ENCODE measurements around the gene NTN1. TPM values are rescaled to one million over a fixed set of nuclear protein-coding genes. Genes with fewer than 3 reads are reported as not detected.

Gene NTN1
- total and polyA plus RNA-seq, 7 donors: 0.38 to 2.1 (median 0.85) TPM

DNA sequence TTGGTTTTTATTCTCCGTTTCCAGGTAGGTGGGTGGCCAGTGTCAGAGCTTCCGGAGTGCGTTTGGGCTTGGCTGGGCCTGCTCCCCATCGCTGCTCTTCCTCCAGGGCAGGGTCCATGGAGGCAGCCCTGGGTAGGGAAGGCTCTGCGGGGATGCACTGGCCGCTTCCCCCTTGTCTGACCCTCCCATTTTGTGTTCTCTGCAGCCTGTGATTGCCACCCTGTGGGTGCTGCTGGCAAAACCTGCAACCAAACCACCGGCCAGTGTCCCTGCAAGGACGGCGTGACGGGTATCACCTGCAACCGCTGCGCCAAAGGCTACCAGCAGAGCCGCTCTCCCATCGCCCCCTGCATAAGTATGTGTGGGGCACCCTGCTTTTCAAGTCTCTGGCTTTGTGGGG lies 158.3 kb downstream of the NTN1 start:
- Histone ChIP-seq H3K9me3 (peaks cover 3% of the 10 kb centered on the region), H3K36me3 (ENCODE audit: insufficient read depth in 1 of 2, low read depth in 1 of 2) (no peaks in the 10 kb centered on the region), H3K4me1 (no peaks in the 10 kb centered on the region), H3K27me3 (ENCODE audit: insufficient read depth in 3 of 3, low read length in 2 of 3) (peaks cover 0 to 4% (median 0%) of the 10 kb centered on the region in 3 donors), H3K4me3 (no peak overlapping the region), H3K27ac (no peak overlapping the region)
- intact Hi-C loops (cut with DNase I): no loop called here
- ATAC-seq (no peak), DNase-seq (no peak)
- WGBS, 3 donors: 92 to 94% (median 94%) methylated on average over 14 of the region's 14 CpGs
- TF ChIP-seq, protein P1, sequence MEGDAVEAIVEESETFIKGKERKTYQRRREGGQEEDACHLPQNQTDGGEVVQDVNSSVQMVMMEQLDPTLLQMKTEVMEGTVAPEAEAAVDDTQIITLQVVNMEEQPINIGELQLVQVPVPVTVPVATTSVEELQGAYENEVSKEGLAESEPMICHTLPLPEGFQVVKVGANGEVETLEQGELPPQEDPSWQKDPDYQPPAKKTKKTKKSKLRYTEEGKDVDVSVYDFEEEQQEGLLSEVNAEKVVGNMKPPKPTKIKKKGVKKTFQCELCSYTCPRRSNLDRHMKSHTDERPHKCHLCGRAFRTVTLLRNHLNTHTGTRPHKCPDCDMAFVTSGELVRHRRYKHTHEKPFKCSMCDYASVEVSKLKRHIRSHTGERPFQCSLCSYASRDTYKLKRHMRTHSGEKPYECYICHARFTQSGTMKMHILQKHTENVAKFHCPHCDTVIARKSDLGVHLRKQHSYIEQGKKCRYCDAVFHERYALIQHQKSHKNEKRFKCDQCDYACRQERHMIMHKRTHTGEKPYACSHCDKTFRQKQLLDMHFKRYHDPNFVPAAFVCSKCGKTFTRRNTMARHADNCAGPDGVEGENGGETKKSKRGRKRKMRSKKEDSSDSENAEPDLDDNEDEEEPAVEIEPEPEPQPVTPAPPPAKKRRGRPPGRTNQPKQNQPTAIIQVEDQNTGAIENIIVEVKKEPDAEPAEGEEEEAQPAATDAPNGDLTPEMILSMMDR (IDR thresholded peaks at IDR 0.05): no peak

DNA sequence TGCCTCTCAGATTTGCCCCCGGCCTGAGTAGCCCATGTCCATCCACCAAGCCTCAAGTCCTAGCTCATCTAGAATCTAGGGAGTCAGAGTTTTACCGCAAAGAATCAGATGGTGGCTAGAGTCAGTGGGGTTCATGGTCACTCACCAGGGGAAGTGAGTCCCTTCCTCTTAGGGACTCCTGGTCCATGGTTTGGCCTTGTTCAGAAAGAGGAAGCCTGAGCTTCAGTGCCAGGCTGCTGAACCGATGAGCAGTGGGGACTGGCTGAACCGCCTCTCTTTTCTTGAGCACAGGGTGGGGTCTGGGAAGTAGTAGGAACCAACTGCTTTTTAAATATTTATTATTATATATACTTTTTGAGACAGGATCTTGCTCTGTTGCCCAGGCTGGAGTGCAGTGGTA lies 160.3 kb downstream of the NTN1 start:
- intact Hi-C loops (cut with DNase I): no loop called here
- H3K9me3 ChIP-seq: no peaks in the 10 kb centered on the region
- H3K27ac ChIP-seq: no peak overlapping the region
- 85 to 92% (median 87%) methylated on average over 4 of the region's 4 CpGs for WGBS, 3 donors
- no peaks in the 10 kb centered on the region for H3K4me1 ChIP-seq
- TF ChIP-seq, protein P1 (IDR thresholded peaks at IDR 0.05): no peak
- ATAC-seq (no peak), DNase-seq (no peak)
- H3K27me3 ChIP-seq (ENCODE audit: insufficient read depth in 3 of 3, low read length in 2 of 3): peaks cover 0 to 4% (median 0%) of the 10 kb centered on the region in 3 donors
- no peak overlapping the region for H3K4me3 ChIP-seq
- no peaks in the 10 kb centered on the region for H3K36me3 ChIP-seq (ENCODE audit: insufficient read depth in 1 of 2, low read depth in 1 of 2)

DNA sequence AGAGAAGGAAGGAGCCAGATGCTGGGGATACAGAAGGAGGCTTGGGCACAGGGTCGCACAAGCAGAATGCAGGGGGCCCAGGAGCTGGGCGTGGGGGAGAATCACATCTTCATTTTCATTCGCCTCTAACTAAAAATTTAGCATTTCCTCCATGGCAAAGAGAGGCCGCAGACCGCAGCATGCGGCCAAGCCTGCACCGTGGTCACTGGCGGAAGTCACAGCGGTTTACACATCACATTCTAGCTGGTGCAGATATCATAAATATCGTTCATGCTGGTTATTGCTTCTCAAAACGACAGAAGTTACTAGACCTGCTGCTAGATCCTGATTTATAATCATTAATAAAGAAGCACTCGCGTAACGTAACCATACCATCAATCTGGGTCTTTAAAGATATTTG lies 162.0 kb downstream of the NTN1 start:
- Histone ChIP-seq H3K9me3 (no peaks in the 10 kb centered on the region), H3K4me3 (no peak overlapping the region), H3K27me3 (ENCODE audit: insufficient read depth in 3 of 3, low read length in 2 of 3) (peaks cover 0 to 4% (median 0%) of the 10 kb centered on the region in 3 donors), H3K27ac (no peak overlapping the region), H3K4me1 (no peaks in the 10 kb centered on the region), H3K36me3 (ENCODE audit: insufficient read depth in 1 of 2, low read depth in 1 of 2) (no peaks in the 10 kb centered on the region)
- WGBS, 3 donors: 88 to 90% (median 89%) methylated on average over 14 of the region's 14 CpGs
- DNase-seq (no peak), ATAC-seq (no peak)
- intact Hi-C loops (cut with DNase I): no loop called here
- TF ChIP-seq, protein P1 (IDR thresholded peaks at IDR 0.05): no peak

DNA sequence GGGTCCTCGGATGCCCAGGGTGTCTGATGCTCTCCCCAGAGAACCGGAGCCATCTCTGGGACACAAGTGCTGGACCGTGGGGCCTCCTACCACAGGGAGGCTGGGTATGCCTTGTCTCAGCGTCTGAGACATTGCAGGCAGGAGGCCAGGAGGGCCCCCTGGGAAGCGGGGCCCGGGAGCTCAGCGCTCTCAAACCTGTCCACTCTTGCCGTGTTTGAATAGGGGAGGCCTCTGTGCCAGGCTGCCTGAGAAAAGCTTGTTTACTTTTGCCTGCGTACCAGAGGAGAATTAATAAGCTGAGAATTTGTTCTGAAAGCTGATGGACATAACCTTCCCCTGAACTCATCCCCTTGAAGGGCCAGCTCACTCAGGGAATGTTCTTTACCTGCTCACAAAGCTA lies 163.8 kb downstream of the NTN1 start:
- WGBS, 3 donors: 81 to 86% (median 85%) methylated on average over 9 of the region's 9 CpGs
- Histone ChIP-seq H3K9me3 (no peaks in the 10 kb centered on the region), H3K4me1 (no peaks in the 10 kb centered on the region), H3K27me3 (ENCODE audit: insufficient read depth in 3 of 3, low read length in 2 of 3) (no peaks in the 10 kb centered on the region), H3K27ac (no peak overlapping the region), H3K4me3 (no peak overlapping the region), H3K36me3 (ENCODE audit: insufficient read depth in 1 of 2, low read depth in 1 of 2) (no peaks in the 10 kb centered on the region)
- TF ChIP-seq, protein P1 (IDR thresholded peaks at IDR 0.05): no peak
- DNase-seq (no peak), ATAC-seq (no peak)
- intact Hi-C loops (cut with DNase I): no loop called here

DNA sequence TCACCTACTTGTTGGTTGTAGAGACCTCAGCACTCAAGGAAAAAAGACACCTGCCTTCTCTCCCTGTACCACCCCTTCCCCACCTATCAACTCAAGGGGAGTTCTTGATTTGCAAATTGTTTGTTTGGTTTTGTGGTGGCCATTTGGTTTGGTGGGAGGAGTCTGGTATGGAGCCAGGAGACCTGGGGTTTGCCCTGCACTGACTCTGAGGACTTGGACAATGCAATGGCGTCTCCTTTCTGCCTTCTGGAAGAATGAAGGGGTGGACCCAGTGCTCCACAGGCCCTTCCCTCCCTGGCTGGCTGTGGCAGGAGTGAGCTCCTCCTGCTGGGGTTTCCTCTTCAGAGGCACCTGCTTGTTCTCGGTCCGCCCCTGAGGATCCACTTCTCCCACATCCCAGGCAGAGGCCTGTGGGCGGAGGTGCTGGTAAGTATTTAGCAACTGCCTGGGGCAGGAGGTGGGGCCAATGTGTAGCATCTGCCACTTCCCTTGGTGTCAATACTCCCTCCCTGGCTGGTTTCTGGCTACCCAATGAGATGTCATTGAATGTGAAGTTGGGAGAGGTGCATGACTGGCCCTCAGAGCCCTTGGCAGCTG lies 164.5 kb downstream of the NTN1 start:
- DNase-seq (no peak), ATAC-seq (no peak)
- Histone ChIP-seq H3K4me3 (no peak overlapping the region), H3K36me3 (ENCODE audit: insufficient read depth in 1 of 2, low read depth in 1 of 2) (no peaks in the 10 kb centered on the region), H3K27me3 (ENCODE audit: insufficient read depth in 3 of 3, low read length in 2 of 3) (no peaks in the 10 kb centered on the region), H3K4me1 (no peaks in the 10 kb centered on the region), H3K27ac (no peak overlapping the region), H3K9me3 (no peaks in the 10 kb centered on the region)
- intact Hi-C loops (cut with DNase I): no loop called here
- 93% methylated on average over 2 to 4 of the region's 4 CpGs for WGBS, 3 donors
- TF ChIP-seq, protein P1 (IDR thresholded peaks at IDR 0.05): no peak
